HG03039 (cell line): ENCODE measurements around the gene SF3B1.
"Not testable (repeated sequence)": the region's sequence is repeated elsewhere in the genome, so short reads cannot be mapped to it uniquely, and the experiment has no call there.

Experiments
- ATAC-seq: cut with Tn5 transposase; IDR thresholded peaks from one replicate; pipeline ENCODE4 v1.9.1; 2021; ENCODE audit warnings: mild to moderate bottlenecking, moderate library complexity; ENCODE audit not compliant: unreplicated experiment

Gene SF3B1

DNA sequence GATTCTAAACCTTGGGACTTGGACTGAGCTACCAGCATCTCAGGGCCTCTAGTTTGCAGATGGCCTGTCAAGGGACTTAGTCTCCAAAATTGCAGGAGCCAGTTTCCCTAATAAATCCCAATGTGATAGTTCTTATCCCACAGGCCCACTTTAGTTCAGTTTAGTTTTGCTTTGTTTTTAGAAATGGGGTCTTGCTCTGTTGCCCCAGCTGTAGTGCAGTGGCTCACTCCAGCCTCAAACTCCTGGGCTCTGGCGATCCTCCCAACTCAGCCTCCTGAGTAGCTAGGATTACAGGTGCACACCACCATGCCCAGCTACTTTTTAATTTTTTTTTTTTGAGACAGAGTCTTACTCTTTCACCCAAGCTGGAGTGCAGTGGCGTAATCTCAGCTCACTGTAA is 2.6 kb upstream of the SF3B1 start:
- no peak for ATAC-seq

DNA sequence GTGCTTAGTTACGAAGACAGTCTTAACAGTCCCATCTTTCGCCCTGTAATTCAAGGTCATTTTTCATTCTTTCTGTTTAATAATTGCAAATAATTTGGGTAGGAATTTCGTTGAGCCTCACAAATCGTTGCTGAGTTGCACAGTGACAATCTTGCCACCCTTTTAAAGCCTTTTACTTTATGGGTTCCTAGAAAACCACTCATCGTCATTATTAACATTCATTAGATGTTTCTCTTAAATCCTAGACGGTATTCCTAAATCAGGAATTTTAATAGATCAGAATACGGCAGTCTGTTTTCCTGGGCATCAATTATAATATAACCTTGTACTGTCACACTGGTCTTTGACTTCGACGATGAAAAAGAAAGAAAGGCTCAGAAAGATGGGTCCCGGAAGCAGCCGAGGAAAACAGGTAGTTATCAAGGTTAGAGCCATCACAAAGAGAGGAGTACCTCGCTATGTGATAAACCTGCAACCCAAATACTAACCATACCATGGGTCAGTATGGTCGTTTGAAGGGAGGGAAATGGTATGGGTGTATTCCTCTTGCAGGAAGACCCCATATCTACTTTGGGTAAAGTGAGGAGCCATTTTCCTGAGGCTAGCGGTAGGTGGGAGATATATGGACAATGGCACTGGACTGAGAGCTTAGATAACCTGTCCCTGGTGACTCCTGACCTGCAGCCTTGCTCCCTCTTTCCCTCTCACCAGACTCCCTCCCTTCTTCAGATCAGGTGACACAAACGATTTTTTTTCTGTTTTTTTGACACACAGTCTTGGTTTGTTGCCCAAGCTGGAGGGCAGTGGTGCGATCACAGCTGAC is 981 bp upstream of the SF3B1 start:
- ATAC-seq: no peak

DNA sequence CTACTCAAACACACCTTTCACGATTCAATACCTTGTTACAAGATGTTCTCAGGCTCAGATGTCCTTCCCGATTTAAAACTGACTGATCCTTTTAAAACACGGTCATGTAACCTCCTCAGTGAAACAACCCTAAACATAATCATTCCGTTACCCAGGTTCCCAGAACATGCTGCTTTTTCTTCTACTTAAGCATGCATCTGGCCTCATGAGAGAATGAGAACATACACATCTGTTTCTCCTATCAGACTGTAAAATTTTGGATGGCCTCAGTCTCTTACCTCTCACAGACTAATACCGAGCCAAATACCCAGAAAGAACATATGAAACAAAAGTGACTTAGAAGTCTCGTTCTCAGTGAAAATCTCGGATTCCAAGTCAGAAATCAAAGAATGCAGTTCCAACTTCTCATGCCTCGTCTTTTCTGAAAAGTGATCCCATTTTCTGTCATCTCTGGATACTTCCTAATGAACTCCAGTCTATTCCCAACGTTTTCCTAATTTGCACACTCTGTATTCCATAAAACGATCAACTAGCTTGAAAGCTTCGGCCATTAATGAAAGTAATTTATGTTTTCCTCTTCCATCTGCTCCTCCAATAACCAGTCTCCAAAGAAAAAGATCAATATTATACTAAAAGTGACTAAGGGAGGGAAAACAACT is 919 bp downstream of the SF3B1 start:
- ATAC-seq: no peak

DNA sequence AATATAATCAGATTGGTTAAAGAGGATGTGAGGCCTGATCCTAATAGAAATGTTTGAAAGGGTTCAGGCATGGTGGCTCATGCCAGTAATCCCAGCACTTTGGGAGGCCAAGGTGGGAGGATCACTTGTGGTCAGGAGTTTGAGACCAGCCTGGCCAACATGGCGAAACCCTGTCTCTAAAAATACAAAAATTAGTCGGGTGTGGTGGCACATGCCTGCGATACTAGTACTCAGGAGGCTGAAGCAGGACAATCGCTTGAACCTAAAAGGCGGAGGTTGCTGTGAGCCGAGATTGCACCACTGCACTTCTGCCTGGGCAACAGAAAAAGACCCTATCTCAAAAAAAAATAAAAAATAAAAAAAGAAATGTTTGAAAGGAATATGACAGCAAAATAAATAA is 2.3 kb downstream of the SF3B1 start:
- ATAC-seq: not testable (repeated sequence)

DNA sequence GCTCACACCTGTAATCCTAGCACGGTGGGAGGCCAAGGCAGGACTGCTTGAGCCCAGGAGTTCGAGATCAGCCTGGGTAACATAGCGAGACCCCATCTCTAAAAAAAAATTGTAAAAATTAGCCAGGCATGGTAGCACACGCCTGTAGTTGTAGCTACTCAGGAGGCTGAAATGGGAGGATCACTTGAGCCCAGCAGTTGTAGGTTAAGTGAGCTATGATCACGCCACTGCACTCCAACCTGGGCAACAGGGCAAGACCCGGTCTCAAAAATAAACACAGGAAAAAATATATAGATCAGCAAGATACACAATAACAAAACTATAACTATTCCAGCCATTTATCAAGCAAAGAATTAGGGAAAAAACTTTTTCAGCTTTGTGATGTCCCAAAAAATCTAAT is 3.0 kb downstream of the SF3B1 start:
- ATAC-seq: no peak

DNA sequence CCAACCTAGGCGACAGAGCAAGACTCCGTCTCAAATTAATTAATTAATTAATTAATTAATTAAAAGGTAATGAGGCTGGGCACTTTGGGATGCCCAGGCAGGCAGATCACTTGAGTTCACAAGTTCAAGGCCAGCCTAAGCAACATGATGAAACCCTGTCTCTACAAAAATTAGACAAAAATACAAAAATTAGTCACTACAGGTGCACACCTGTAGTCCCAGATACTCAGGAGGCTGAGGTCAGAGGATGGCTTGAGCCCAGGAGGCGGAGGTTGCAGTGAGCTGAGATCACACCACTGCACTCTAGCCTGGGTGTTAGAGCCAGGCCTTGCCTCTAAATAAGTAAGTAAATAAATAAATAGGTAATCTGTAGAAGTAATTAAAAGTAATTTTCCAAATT is 6.8 kb downstream of the SF3B1 start:
- no peak for ATAC-seq

DNA sequence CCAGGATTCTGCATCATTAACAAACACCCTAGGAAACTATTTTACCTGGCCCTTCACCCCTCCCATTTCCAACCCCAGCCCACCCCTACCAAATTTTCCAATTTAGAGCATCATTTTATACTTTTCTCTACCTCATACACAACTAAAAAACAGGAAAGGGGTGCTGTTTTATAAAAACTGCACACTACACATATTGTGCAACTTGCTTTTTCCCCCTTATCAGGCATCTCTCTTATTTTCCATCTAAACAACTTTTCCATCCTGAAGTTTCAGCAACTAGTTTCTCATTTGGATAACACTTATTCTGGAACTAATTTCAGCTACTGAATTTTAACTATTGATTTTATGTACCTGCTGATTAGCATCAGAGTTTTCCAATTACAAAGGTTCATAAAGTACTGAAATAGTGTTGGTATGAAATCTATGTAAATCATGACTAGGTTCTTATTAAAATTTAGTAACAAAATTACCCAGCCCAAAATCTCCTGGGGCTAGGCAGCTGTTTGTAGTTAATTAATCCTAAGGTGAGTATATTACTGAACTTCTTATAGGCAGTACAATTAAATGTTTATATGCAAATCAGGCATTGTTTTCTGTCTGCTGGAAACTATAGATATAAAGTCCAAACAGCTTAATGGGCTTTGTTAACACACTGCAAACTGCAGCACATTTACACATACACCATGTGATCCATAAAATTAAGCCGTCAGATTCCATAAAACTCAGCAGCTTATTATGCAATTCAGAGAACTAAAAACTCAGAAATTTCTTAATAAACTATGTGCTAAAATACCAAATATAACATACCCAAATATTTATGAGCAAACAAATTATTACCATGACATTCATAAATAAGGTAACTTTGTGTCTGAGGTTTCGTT is 7.9 kb downstream of the SF3B1 start:
- ATAC-seq: no peak

DNA sequence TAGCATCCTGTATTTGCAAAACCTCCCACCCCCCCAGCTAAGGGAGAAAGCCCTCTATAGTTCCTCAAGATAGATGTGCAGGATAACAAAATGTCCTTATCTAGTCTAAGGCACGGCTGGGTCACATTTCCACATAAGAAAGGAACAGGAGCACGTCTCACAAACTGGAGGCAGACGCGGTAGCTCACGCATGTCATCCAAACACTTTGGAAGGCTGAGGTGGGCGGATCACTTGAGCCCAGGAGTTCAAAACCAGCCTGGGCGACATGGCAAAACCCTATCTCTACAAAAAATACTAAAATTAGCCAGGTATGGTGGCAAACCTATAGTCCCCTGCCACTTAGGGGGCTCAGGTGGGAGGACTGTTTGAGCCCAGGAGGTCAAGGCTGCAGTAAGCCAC is 9.3 kb downstream of the SF3B1 start:
- no peak for ATAC-seq

DNA sequence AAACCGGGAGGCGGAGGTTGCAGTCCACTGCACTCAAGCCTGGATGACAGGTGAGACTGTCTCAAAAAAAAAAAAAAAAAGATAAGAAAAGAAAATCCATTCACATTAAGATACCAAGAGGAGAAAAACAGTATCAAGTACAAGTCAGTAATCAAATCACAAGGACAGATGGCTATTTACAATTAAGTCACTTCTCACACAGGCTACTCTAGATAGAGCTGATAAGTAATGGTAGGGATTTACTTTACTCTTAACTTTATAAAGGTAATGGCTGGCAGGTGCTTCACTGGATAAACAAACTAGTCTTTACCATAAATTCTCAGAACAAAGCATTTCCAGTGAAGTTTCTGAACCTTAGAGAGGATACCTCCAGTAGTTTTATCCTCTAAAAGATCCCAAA is 11.5 kb downstream of the SF3B1 start:
- ATAC-seq: no peak

DNA sequence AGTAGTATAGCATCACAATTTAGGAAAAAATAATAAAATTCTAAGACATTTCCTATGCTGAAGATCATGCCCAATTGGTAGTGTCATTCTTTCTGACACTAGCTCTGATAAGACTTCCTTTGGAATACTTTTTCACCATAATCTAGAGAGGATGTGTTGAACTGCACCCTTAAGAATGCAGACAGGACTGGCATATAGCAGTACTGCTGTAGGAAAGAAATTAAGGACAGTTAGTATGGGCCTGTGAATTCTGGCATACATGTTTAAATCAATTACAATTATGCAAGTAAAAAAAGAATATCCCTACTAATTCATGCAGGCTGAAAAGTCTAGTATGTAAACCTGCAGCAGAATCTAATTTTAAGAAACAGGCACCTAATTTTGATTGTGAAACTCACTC is 15.4 kb downstream of the SF3B1 start:
- no peak for ATAC-seq

DNA sequence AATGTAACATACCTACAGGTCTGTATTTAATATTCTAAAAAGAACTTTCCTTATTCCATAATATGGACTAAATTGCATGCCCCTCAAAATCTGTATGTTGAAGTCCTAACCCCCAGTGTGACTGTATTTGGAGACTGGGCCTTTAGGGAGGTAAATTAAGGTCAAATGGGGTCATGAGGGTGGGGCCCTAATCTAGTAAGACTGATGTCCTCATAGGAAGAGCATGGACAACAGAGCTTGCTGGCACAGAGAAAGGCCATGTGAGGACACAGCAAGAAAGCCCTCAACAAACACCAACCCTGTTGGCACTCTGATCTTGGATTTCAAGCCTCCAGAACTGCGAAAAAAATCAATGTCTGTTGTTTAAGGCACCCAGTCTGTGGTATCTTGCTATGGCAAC is 18.6 kb downstream of the SF3B1 start:
- ATAC-seq: no peak

DNA sequence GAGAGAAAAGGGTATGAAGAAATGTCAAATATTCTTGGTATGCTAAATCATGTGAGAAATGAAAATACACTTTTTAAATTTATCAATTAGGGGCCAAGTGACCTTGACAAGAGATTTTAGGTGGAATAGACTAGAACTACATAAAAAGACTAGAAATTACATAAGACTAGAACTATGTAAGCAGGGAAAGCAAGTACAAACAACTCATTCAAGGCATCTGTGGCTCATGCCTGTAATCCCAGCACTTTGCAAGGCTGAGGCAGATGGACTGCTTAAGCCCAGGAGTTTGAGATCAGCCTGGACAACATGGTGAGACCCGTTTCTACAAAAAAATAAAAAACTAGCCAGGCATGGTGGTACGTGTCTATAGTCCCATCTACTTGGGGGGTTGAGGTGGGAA is 20.3 kb downstream of the SF3B1 start:
- no peak for ATAC-seq

DNA sequence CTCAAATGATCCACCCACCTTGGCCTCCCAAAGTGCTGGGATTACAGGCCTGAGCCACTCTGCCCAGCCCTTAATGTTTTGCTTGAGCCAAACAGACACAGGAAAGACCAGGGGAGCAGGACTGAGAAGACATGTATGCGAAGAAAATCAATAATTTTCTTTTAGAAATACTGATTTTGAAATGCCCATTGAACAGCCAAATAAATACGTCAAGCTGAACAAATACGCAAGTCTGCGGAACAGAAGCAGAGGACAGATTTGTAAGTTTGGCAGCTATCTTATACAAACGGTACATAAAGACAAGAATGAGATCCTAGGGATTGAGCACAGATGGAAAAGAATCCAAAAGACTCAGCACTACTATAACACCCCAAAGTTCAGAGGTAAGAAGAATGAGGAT is 20.8 kb downstream of the SF3B1 start:
- ATAC-seq: no peak

DNA sequence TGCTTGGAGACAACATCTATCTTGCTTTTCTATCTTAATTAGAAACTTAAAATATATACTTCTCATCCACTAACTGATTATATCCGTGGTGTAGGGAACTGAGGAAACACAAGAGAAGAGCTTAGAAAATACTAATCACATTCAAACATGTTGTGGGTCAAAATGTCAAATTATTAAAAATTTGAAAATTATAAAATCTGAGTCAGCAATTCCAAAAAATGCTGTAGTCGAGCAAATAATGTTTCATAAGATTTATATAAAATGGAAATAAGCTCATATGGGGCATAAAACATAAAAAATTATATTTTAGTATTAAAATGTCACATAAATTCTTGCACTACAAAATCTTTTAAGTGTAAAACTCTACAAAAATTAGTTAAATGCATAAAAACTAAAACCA is 29.2 kb downstream of the SF3B1 start:
- ATAC-seq: no peak

DNA sequence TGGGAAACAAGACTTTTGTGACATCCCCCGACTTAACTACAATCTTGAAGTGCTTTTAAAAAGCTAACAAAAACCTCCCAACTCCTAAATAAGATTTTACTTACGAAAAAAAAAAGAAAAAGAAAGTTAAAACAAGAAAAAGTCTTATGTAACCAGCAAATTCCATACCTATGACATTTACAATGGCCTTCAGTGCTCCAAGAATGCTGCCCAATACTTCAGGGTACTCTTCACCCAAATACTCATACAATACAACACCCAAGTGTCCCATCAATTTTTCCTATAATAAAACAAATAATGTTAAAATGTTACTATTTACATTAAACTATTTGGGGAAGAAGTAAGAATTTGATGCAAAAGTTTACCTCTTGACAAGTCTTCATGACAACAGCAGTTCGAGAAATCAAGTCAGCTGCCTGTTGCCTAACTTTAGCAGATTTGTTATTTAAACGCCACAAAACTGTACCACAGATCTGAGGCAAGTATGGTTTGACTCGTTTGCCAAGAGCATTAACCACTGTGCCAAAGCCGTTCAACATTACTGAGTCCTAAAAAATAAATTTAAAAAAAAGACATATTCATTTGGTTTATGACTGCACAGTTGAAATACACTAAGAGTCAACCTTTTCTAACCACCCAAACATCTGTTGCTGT is 34.8 kb downstream of the SF3B1 start:
- ATAC-seq: no peak

DNA sequence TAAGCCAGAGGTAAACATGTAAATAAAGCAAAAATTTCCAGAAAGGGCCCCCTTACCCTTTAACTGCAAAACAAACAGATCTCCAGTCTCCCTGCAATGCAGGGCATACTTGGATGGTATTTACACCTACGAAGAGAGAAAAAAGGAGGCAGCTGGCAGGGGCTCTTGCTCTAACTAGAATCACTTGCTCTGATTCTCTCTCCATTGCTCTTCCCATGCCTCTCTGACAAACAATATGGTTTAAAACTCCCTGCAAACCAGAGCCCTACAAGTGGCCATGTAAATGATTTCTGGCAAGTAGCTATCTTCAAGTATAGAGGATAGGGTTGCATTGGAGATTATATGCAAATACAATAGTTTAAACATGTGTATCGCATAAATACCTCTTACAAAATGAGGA is 35.9 kb downstream of the SF3B1 start:
- no peak for ATAC-seq

DNA sequence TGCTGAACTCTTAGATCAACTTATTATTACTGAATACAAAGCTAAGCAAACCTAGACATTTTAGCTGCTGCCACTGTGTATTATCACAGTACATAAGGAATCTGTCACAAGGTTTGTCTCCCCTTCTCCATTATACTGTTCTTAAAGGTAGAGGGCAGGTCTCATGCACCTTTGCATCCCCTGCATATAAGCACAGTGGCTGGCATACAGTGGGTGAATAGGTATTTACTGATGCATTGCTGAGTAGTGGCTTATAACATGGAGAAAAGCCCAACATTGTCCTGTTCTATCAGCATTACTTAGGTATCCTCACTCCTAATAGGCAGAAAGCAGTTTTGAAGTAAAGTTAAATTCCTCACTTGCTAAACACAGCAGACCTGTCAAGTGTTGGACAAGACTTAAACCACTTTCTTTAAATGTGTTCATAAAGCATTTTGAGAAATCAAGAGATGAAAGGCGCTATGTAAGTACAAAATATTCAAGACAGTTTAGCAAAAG is 43.6 kb downstream of the SF3B1 start:
- no peak for ATAC-seq

DNA sequence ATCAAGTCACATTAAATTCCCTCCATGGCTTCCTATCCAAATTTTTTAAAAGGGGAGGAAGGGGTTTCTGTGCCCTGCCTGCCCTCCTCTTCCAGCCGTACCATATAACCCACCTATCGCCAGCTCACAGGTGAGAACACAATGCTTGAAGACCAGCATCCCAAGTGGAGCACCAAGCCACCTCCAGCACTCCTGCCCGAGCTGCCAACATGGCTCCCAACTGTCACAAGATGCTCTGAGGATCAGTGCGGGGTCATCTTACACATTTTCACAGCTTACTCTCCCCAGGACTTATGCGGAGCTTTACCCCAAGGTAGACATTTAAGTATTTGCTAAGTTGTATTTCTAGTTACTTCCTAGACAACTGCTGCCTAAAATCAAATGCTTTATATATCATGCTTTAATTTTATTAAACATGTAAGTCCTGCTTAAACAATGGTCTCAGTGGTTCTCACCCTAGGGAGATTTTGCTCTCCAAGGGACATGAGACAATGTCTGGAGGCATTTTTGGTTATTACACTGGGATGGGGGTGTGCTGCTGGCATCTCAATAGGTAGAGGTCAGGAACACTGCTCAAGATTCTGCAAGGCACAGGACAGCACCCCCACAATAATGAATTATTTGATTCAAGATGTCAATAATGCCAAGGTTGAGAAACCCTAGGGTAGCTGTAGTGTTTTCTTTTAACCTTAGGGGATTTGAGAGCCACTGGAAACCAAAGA is 45.8 kb downstream of the SF3B1 start:
- ATAC-seq: no peak

DNA sequence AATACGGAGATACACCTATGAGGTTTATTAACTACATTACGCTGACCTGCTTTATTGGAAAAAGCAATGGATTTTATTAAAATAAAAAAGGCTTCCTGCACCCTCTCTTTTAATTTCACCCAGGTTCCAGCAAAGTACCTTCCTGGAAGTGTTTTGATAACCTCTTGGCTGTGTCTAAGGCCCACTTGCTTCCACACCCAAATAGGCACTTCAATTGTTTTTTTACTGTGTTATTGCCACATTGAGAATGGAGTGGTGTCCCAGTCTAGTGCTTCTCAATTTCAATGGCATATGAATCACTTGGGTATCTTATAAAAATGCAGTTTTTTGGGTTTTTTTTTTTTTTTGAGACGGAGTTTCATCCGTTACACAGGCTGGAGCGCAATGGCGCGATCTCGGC is 47.6 kb downstream of the SF3B1 start:
- no peak for ATAC-seq

DNA sequence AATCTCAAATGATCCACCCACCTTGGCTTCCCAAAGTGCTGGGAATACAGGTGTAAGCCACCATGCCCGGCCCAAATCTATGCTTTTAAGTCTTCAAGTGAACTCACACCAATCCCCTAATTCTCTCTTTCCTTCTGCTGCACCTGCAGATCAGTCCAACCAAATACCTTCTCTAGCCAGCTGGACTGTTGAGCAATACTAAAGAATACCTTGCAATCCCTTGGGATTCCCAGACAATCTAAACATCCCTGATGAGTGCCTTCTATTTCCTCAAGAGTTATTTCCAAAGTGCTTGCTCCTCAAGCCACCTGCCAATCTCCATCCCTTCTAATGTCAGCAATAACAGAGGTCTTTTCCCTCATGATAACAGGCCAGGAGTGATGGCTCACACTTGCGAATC is 48.6 kb downstream of the SF3B1 start:
- ATAC-seq: no peak
